ENCODE measurements around the gene EXOC4.

GRCh38 chr7:133931053-133931452 lies 678.2 kb downstream of the EXOC4 start:
- TF ChIP-seq POLR2A (IDR thresholded peaks at IDR 0.05; ENCODE audit: low read depth) (no peak), EP300 (IDR thresholded peaks at IDR 0.05) (no peak)
